A673 (cell line): Measurements from ENCODE around the gene WDR20. TPM values are rescaled to one million over a fixed set of nuclear protein-coding genes. Genes with fewer than 3 reads are reported as not detected.

ENCODE experiments used
- BruUV-seq: library from RNA; stranded (reverse); fragments of 400-500 nt; replicated peaks from 2 replicates; lab custom pipeline; 2021; lab: Mats Ljungman, UMichigan
- CTCF ChIA-PET: fragments of 300-600 bp; sonication (Branson Sonifier 250); formaldehyde crosslinking; loops from one replicate; lab custom pipeline; 2022; ENCODE audit warnings: antibody characterized with exemption; lab: Charles Lee
- POLR2A ChIA-PET: fragments of 300-600 bp; sonication (Branson Sonifier 250); formaldehyde crosslinking; loops from one replicate; lab custom pipeline; 2022; ENCODE audit warnings: antibody characterized with exemption; ENCODE audit not compliant: low non-redundant PET; lab: Charles Lee
- DNase-seq: peaks from one replicate; pipeline ENCODE4 v3.0.0-alpha.2; 2015; ENCODE audit warnings: low spot score
- H3K27ac ChIP-seq: fragments of 200-600 bp; sonication (generic); 2 replicates; pipeline ENCODE4 v1.5.1; 2016; ENCODE audit warnings: mixed run types, low read depth, mild to moderate bottlenecking, mixed read lengths, antibody characterized with exemption, low read length; ENCODE audit not compliant: poor library complexity, severe bottlenecking
- H3K27me3 ChIP-seq: fragments of 200-600 bp; sonication (generic); replicated peaks from 2 replicates; pipeline ENCODE4 v1.6.1; 2017; ENCODE audit warnings: mixed run types, low read depth, mild to moderate bottlenecking, mixed read lengths, antibody characterized with exemption, low read length; ENCODE audit not compliant: insufficient read depth, poor library complexity
- H3K36me3 ChIP-seq: fragments of 200-600 bp; sonication (generic); 2 replicates; pipeline ENCODE4 v1.6.1; 2016; ENCODE audit warnings: mixed run types, mild to moderate bottlenecking, mixed read lengths, antibody characterized with exemption, low read length; ENCODE audit not compliant: insufficient read depth, poor library complexity, severe bottlenecking
- H3K4me1 ChIP-seq: fragments of 200-600 bp; sonication (generic); 2 replicates; pipeline ENCODE4 v1.6.1; 2017; ENCODE audit warnings: mixed run types, mild to moderate bottlenecking, mixed read lengths, antibody characterized with exemption, low read length; ENCODE audit not compliant: insufficient read depth, poor library complexity, severe bottlenecking
- H3K4me3 ChIP-seq: fragments of 200-600 bp; sonication (generic); 2 replicates; pipeline ENCODE4 v1.5.1; 2016; ENCODE audit warnings: low read depth, mixed run types, mild to moderate bottlenecking, mixed read lengths, low read length; ENCODE audit not compliant: poor library complexity, severe bottlenecking
- H3K9me3 ChIP-seq: fragments of 200-600 bp; sonication (generic); 2 replicates; pipeline ENCODE4 v1.6.1; 2016; ENCODE audit warnings: mixed run types, low read depth, mild to moderate bottlenecking, mixed read lengths, antibody characterized with exemption, low read length; ENCODE audit not compliant: poor library complexity, severe bottlenecking
- EZH2 ChIP-seq: fragments of 200-600 bp; sonication (generic); IDR thresholded peaks from 2 replicates; pipeline ENCODE4 v1.6.1; 2017; ENCODE audit warnings: borderline replicate concordance, low read depth, mild to moderate bottlenecking, mixed read lengths, antibody characterized with exemption, low read length; ENCODE audit not compliant: poor library complexity, severe bottlenecking
- intact Hi-C: fragments of 100-400 bp; cut with micrococcal nuclease; formaldehyde crosslinking; loops from one replicate; pipeline ENCODE4 v1.10.0; 2022; ENCODE audit not compliant: unreplicated experiment
- total RNA-seq: library from RNA; stranded (reverse); gene quantifications from 2 replicates; pipeline ENCODE4 v1.2.3, GENCODE V29; 2021
- TF ChIP-seq, protein P1 (sequence below): fragments of 300-800, 200-600 bp; sonication (generic); conservative IDR thresholded peaks from 2 replicates; pipeline ENCODE4 v1.5.1; 2017; ENCODE audit warnings: low read depth, mild to moderate bottlenecking, antibody characterized with exemption, low read length, moderate library complexity, mixed read lengths

The WDR20 gene
- total RNA-seq, 1 experiment from 2014 or later, result 28.3 TPM

DNA sequence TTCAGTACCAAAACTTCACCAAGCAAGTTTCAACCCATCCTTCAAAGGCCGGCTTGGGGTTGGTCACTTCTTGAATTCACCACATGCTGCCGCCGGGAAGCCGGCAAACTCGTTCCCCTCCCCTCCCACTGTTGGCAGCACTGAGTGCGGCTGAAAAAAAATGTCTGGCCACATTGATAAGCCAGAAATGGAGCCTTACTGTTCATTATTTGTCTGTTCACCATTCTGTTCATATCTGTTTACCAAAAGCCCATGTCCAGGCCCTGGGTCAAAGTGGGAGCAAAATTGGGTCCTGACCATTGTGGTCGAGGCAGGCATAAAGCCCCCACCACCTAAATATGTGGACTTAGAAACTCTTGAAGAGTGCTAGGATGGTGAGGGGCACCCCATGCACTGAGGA, 45.6 kb upstream of the WDR20 start:
- TF ChIP-seq, protein P1, sequence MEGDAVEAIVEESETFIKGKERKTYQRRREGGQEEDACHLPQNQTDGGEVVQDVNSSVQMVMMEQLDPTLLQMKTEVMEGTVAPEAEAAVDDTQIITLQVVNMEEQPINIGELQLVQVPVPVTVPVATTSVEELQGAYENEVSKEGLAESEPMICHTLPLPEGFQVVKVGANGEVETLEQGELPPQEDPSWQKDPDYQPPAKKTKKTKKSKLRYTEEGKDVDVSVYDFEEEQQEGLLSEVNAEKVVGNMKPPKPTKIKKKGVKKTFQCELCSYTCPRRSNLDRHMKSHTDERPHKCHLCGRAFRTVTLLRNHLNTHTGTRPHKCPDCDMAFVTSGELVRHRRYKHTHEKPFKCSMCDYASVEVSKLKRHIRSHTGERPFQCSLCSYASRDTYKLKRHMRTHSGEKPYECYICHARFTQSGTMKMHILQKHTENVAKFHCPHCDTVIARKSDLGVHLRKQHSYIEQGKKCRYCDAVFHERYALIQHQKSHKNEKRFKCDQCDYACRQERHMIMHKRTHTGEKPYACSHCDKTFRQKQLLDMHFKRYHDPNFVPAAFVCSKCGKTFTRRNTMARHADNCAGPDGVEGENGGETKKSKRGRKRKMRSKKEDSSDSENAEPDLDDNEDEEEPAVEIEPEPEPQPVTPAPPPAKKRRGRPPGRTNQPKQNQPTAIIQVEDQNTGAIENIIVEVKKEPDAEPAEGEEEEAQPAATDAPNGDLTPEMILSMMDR, result no peak
- H3K9me3 ChIP-seq, result no peaks in the 10 kb centered on the region
- no peaks in the 10 kb centered on the region for H3K36me3 ChIP-seq
- ChIA-PET POLR2A (no interaction called here), CTCF (no interaction called here)
- H3K4me3 ChIP-seq, result no peak overlapping the region
- no TSS peak for BruUV-seq
- peaks cover 10% of the 10 kb centered on the region for H3K4me1 ChIP-seq
- intact Hi-C loops, result loop anchor here (10.0 kb wide), 1 partner anchor 389 kb away; no protein-coding TSS in a partner anchor
- no peak for DNase-seq
- H3K27ac ChIP-seq, result no peak overlapping the region
- no peaks in the 10 kb centered on the region for H3K27me3 ChIP-seq

DNA sequence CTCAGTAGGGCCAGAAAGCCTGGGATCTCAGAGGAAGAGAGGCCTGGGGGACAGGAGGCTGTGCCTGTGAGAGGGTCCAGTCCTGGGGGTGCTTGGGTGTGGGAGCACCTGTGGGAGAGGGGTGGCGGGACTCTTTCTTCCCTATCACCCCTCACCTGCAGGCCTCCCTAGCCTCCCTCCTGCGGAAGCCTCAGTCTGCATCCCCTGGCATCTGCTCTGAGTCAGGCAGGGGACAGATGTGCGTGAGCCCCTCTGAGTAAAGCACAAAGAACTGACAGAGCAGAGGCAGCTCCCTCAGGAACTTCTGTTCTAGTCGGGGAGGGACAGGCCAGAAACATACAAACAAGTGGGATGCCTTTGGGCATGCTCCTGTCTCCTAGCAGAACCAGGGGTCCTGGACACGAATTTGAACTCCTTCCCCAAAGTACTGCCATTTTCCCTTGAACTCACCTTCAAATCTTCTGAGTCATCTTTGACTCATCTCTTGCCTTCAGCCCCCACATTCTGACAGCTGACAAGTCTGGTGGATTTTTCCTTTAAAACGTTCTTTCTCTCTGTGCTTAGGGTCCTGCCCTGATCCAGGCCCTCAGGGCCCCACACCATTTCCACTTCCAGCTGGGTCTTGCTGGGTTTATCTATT, 44.3 kb upstream of the WDR20 start:
- POLR2A ChIA-PET, result no interaction called here
- DNase-seq, result no peak
- H3K9me3 ChIP-seq, result no peaks in the 10 kb centered on the region
- H3K36me3 ChIP-seq, result no peaks in the 10 kb centered on the region
- BruUV-seq, result no TSS peak
- no peak overlapping the region for H3K27ac ChIP-seq
- peaks cover 10% of the 10 kb centered on the region for H3K4me1 ChIP-seq
- H3K4me3 ChIP-seq, result no peak overlapping the region
- CTCF ChIA-PET, result interaction anchor here (0.5 to 1.5 kb wide), 4 partner anchors 11 to 388 kb away, joined by 3 to 13 read pairs (median 6); no protein-coding TSS in a partner anchor
- intact Hi-C loops, result loop anchor here (10.0 kb wide), 1 partner anchor 391 kb away; no protein-coding TSS in a partner anchor
- no peak for TF ChIP-seq EZH2
- TF ChIP-seq, protein P1, result no peak
- H3K27me3 ChIP-seq, result no peaks in the 10 kb centered on the region

DNA sequence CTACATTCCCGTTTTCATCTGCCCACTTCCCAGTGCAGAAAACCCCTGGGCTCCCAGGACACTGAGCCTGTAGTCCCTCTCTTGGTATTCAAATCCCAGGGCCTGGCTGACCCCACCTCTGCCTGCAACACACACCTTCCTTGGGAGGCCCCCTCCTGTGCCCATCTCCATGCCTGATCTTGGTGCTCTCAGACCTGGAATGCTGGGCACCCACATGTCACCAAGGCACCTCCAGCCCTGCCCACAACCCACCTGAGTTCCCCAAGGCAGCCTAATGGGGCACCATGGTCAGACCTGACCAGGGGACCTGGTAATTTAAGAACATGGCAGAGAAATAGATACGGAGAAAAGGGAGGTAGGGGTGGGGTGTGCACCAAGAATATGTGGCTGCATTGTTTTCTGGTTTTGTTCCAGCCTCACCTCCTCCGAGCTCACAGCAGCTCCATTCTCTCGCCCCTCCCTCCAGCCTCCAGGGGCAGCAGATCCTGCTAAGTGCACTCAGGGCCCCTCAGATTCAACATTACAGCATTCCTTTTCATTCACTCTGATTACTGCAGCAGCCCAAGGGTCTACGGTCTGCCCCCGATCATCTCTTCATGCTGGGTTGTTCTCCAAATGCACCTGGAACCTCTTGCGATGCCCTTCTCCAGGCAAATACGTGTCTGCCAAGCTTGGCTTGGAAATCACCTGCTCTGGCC, 43.7 kb upstream of the WDR20 start:
- ChIA-PET POLR2A (interaction anchor here (0.7 kb wide), 1 partner anchor 1721 kb away, joined by 3 read pairs; a partner anchor contains a TSS), CTCF (interaction anchor here (0.7 to 1.5 kb wide), 6 partner anchors 10 to 389 kb away, joined by 3 to 11 read pairs (median 5); no protein-coding TSS in a partner anchor)
- H3K27me3 ChIP-seq, result no peaks in the 10 kb centered on the region
- H3K4me3 ChIP-seq, result no peak overlapping the region
- DNase-seq, result peak; percentile 37
- no TSS peak for BruUV-seq
- peaks cover 10% of the 10 kb centered on the region for H3K4me1 ChIP-seq
- no peaks in the 10 kb centered on the region for H3K9me3 ChIP-seq
- H3K36me3 ChIP-seq, result no peaks in the 10 kb centered on the region
- H3K27ac ChIP-seq, result no peak overlapping the region
- intact Hi-C loops, result loop anchor here (1.0 to 10.0 kb wide), 2 partner anchors 33 to 391 kb away; no protein-coding TSS in a partner anchor
- TF ChIP-seq EZH2, result no peak
- TF ChIP-seq, protein P1, result no peak
